ENCODE data around the gene GATAD2B. TPM values are rescaled to one million over a fixed set of nuclear protein-coding genes. Genes with fewer than 3 reads are reported as not detected.
A peak's percentile ranks its signal among the peaks of the same experiment; 100 is the strongest.

Gene GATAD2B
- total and polyA plus RNA-seq, 2 of the 4 experiments (the other 2 are of a cell fraction), result 3.8 to 6.2 TPM

DNA sequence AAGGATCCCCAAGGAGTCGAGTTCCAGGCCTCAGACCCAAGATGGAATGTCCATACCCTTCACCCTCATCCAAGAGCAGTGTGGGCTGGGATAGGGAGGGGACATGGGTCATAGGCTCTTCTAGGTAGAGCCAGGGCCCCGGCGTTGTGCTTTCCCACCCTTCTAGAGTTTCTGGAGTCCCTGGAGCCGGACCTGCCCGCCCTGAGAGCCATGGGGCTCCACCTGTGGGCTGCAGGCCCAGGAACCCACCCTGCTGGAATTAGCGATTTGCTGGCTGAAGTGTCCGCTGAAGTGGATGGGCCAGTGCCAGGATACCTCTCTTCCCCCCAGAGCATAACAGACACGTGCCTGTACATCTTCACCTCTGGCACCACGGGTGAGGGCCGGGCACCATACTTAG, 146.4 kb downstream of the GATAD2B start:
- DNase-seq (no peak), ATAC-seq (ENCODE audit: low read depth) (no peak)
- H4K91ac ChIP-seq (ENCODE audit: insufficient read depth, low read depth, low read length), result 0 out of 2 replicates have a peak overlapping the region, but pooled peaks have one; percentile 46
- peak overlapping the region; percentile 84 for H3K4me3 ChIP-seq (ENCODE audit: insufficient read depth, low read depth, low read length)
- H2AFZ ChIP-seq (replicated peaks; ENCODE audit: low read length, poor library complexity), result peak overlapping the region; percentile 85
- H3K14ac ChIP-seq (replicated peaks; ENCODE audit: low read depth, low read length), result peak overlapping the region; percentile 52; the same call in 1 of the 2 replicates
- H3K23ac ChIP-seq (ENCODE audit: low read depth, low read length), result peak overlapping the region; percentile 66; the same call in 1 of the 2 replicates
- dilution Hi-C loops (cut with HindIII; ENCODE audit: low sequenced_read_pairs, unreplicated experiment), result no loop called here
- H3K9me3 ChIP-seq (ENCODE audit: control insufficient read depth, insufficient read depth, low read length), result no peaks in the 10 kb centered on the region
- H2BK20ac ChIP-seq (ENCODE audit: low read depth, low read length), result peak overlapping the region; percentile 40; the same call in 1 of the 2 replicates
- no peak overlapping the region for H3K9ac ChIP-seq (ENCODE audit: low read depth, low read length)
- peaks cover 4% of the 10 kb centered on the region; the same call in 1 of the 2 replicates for H3K4me1 ChIP-seq (ENCODE audit: control insufficient read depth, insufficient read depth, low read length)
- in situ Hi-C loops (cut with MboI; ENCODE audit: low sequenced_read_pairs), result no loop called here
- H3K56ac ChIP-seq (ENCODE audit: extremely low read depth, insufficient read depth, low read length), result no peak overlapping the region
- peak overlapping the region; percentile 87 for H2AK9ac ChIP-seq (replicated peaks; ENCODE audit: low read depth, low read length, poor library complexity)
- H2BK120ac ChIP-seq (ENCODE audit: low read depth, low read length), result no peak overlapping the region
- H3K27ac ChIP-seq (ENCODE audit: insufficient read depth, low read length), result no peak overlapping the region
- H3K18ac ChIP-seq (ENCODE audit: low read depth, low read length), result no peak overlapping the region; the same call in 1 of the 2 replicates
- no peaks in the 10 kb centered on the region for H3K27me3 ChIP-seq (ENCODE audit: control insufficient read depth, insufficient read depth, low read length)
- H3K79me1 ChIP-seq (ENCODE audit: low read depth in 1 of 2, low read length in 2 of 2), result peaks cover 0 to 8% of the 10 kb centered on the region in 2 experiments; a peak in 1 of 4 replicates
- H2AK5ac ChIP-seq (ENCODE audit: low read depth, low read length), result no peak overlapping the region
- intact Hi-C loops (cut with micrococcal nuclease), result no loop called here
- no peaks in the 10 kb centered on the region; the same call in 1 of the 2 replicates for H3K9me1 ChIP-seq (ENCODE audit: insufficient read depth, low read length)
- H3K4ac ChIP-seq (ENCODE audit: low read depth, low read length), result 0 out of 2 replicates have a peak overlapping the region, but pooled peaks have one; percentile 45
- no peak overlapping the region for H4K5ac ChIP-seq (ENCODE audit: low read depth, low read length)
- 0 out of 4 replicates have a peak overlapping the region, but pooled peaks have one; percentile 12 to 16 for H4K8ac ChIP-seq (ENCODE audit: low read depth in 2 of 2, low read length in 2 of 2)
- BruUV-seq (replicated peaks), result no TSS peak
- CTCF ChIA-PET, result no interaction called here
- no peaks in the 10 kb centered on the region for H4K20me1 ChIP-seq (ENCODE audit: insufficient read depth, low read length)
- POLR2A ChIA-PET (ENCODE audit: unreplicated experiment), result no interaction called here
- no peak overlapping the region for H2BK5ac ChIP-seq (ENCODE audit: low read depth, low read length, poor library complexity, severe bottlenecking)
- H3K36me3 ChIP-seq (ENCODE audit: control insufficient read depth, insufficient read depth, low read length), result peaks cover 26% of the 10 kb centered on the region
- H3K4me2 ChIP-seq (ENCODE audit: low read depth, low read length), result peak overlapping the region; percentile 98
- TF ChIP-seq RFX5 (IDR thresholded peaks at IDR 0.05; ENCODE audit: low read depth, low read length), result no peak
- no peak for TF ChIP-seq CEBPB (IDR thresholded peaks at IDR 0.05; ENCODE audit: low read depth, low read length)
- TF ChIP-seq RAD21 (IDR thresholded peaks at IDR 0.05; ENCODE audit: low read length), result no peak
- no peak for TF ChIP-seq POLR2A (IDR thresholded peaks at IDR 0.05; ENCODE audit: low read depth, low read length)
- TF ChIP-seq FOS (IDR thresholded peaks at IDR 0.05; ENCODE audit: low read depth, low read length), result no peak
- TF ChIP-seq RCOR1 (IDR thresholded peaks at IDR 0.05; ENCODE audit: insufficient replicate concordance, low read length), result no peak
- TF ChIP-seq, protein P1, sequence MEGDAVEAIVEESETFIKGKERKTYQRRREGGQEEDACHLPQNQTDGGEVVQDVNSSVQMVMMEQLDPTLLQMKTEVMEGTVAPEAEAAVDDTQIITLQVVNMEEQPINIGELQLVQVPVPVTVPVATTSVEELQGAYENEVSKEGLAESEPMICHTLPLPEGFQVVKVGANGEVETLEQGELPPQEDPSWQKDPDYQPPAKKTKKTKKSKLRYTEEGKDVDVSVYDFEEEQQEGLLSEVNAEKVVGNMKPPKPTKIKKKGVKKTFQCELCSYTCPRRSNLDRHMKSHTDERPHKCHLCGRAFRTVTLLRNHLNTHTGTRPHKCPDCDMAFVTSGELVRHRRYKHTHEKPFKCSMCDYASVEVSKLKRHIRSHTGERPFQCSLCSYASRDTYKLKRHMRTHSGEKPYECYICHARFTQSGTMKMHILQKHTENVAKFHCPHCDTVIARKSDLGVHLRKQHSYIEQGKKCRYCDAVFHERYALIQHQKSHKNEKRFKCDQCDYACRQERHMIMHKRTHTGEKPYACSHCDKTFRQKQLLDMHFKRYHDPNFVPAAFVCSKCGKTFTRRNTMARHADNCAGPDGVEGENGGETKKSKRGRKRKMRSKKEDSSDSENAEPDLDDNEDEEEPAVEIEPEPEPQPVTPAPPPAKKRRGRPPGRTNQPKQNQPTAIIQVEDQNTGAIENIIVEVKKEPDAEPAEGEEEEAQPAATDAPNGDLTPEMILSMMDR (conservative IDR thresholded peaks at IDR 0.05; ENCODE audit: low read depth, low read length), result no peak
- TF ChIP-seq, protein P2, sequence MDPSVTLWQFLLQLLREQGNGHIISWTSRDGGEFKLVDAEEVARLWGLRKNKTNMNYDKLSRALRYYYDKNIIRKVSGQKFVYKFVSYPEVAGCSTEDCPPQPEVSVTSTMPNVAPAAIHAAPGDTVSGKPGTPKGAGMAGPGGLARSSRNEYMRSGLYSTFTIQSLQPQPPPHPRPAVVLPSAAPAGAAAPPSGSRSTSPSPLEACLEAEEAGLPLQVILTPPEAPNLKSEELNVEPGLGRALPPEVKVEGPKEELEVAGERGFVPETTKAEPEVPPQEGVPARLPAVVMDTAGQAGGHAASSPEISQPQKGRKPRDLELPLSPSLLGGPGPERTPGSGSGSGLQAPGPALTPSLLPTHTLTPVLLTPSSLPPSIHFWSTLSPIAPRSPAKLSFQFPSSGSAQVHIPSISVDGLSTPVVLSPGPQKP (IDR thresholded peaks at IDR 0.05; ENCODE audit: borderline replicate concordance, low read depth, low read length), result no peak
- TF ChIP-seq, protein P3, sequence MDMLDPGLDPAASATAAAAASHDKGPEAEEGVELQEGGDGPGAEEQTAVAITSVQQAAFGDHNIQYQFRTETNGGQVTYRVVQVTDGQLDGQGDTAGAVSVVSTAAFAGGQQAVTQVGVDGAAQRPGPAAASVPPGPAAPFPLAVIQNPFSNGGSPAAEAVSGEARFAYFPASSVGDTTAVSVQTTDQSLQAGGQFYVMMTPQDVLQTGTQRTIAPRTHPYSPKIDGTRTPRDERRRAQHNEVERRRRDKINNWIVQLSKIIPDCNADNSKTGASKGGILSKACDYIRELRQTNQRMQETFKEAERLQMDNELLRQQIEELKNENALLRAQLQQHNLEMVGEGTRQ (IDR thresholded peaks at IDR 0.05; ENCODE audit: low read depth, low read length), result no peak
- TF ChIP-seq NFE2L2 (IDR thresholded peaks at IDR 0.05; ENCODE audit: low read depth, low read length), result no peak
- no peak for TF ChIP-seq MXI1 (IDR thresholded peaks at IDR 0.05; ENCODE audit: borderline replicate concordance, low read depth, low read length)
- TF ChIP-seq MAFK (IDR thresholded peaks at IDR 0.05; ENCODE audit: low read depth, low read length), result no peak
- TF ChIP-seq BHLHE40 (IDR thresholded peaks at IDR 0.05; ENCODE audit: low read depth, low read length), result no peak
- TF ChIP-seq MAZ (IDR thresholded peaks at IDR 0.05; ENCODE audit: borderline replicate concordance, low read depth, low read length), result no peak
- no peak for TF ChIP-seq SMC3 (IDR thresholded peaks at IDR 0.05; ENCODE audit: low read depth, low read length)
- no peak for TF ChIP-seq CHD1 (IDR thresholded peaks at IDR 0.05; ENCODE audit: low read depth, low read length)
- no peak overlapping the region for H2BK15ac ChIP-seq (ENCODE audit: low read depth, low read length)
- 80% methylated on average over 4 of the region's 10 CpGs; no CpG with 5 or more reads in 1 of the 2 experiments for WGBS, 2 experiments (ENCODE audit: extremely low coverage in 2 of 2, insufficient read length in 1 of 2)
